HepG2 (cell line): ENCODE results near the gene SPG7. TPM values are rescaled to one million over a fixed set of nuclear protein-coding genes. Genes with fewer than 3 reads are reported as not detected.

Experiments used
- AFF4 ChIP-seq: sonication (generic); formaldehyde crosslinking; IDR thresholded peaks from 2 replicates; pipeline ENCODE4 v1.4.0; 2020; ENCODE audit warnings: missing genetic modification reagents
- ARHGAP35 ChIP-seq: sonication (generic); formaldehyde crosslinking; IDR thresholded peaks from 2 replicates; pipeline ENCODE4 v1.9.0; 2022; ENCODE audit warnings: mild to moderate bottlenecking, inconsistent platforms, moderate library complexity, missing genetic modification reagents, borderline replicate concordance
- CERS6 ChIP-seq: sonication (generic); formaldehyde crosslinking; IDR thresholded peaks from 2 replicates; pipeline ENCODE4 v1.5.0; 2020; ENCODE audit warnings: missing genetic modification reagents
- FOXA3 ChIP-seq: IDR thresholded peaks from 2 replicates; pipeline ENCODE4 v1.6.1; 2016; ENCODE audit warnings: missing genetic modification reagents, missing compliant biosample characterization
- HMGA1 ChIP-seq: sonication (generic); formaldehyde crosslinking; conservative IDR thresholded peaks from 2 replicates; pipeline ENCODE4 v1.4.0; 2020; ENCODE audit warnings: missing genetic modification reagents
- MBNL3 ChIP-seq: fragments of 250-450 bp; sonication (Bioruptor Pico); conservative IDR thresholded peaks from 2 replicates; pipeline ENCODE4 v1.8.0; 2022; ENCODE audit warnings: mild to moderate bottlenecking, inconsistent platforms
- PHB2 ChIP-seq: fragments of 450-650 bp; IDR thresholded peaks from 2 replicates; pipeline ENCODE4 v1.6.1; 2018; ENCODE audit not compliant: partially characterized antibody
- RAD51 ChIP-seq: fragments of 450-650 bp; IDR thresholded peaks from 2 replicates; pipeline ENCODE4 v1.6.1; 2016; ENCODE audit warnings: borderline replicate concordance
- SMARCC2 ChIP-seq: fragments of 450-650 bp; IDR thresholded peaks from 2 replicates; pipeline ENCODE4 v1.6.1; 2017; ENCODE audit warnings: antibody characterized with exemption, mild to moderate bottlenecking
- SOX13 ChIP-seq, 3 experiments: fragments of 450-650 bp in 1 of 3; sonication (generic) in 1 of 3; formaldehyde crosslinking in 1 of 3; IDR thresholded peaks in 2 of 3; conservative IDR thresholded peaks in 1 of 3; 2 replicates each; pipeline versions ENCODE4 v1.5.0 to v1.6.1; 2016 to 2020; ENCODE audit warnings: antibody characterized with exemption in 1 of 3, mild to moderate bottlenecking in 1 of 3, missing compliant biosample characterization in 1 of 3, missing genetic modification reagents in 1 of 3, moderate library complexity in 1 of 3
- SP5 ChIP-seq: IDR thresholded peaks from 2 replicates; pipeline ENCODE4 v1.6.1; 2016; ENCODE audit warnings: low read depth, borderline replicate concordance
- TOPORS ChIP-seq: sonication (generic); formaldehyde crosslinking; IDR thresholded peaks from 2 replicates; pipeline ENCODE4 v1.8.0; 2023; ENCODE audit warnings: mild to moderate bottlenecking, missing genetic modification reagents
- ZFP36L2 ChIP-seq: sonication (generic); formaldehyde crosslinking; IDR thresholded peaks from 2 replicates; pipeline ENCODE4 v1.4.0; 2020; ENCODE audit warnings: missing genetic modification reagents
- ZNF160 ChIP-seq: sonication (generic); formaldehyde crosslinking; IDR thresholded peaks from 2 replicates; pipeline ENCODE4 v1.8.0; 2022; ENCODE audit warnings: mild to moderate bottlenecking, inconsistent platforms, missing genetic modification reagents
- ZNF34 ChIP-seq: sonication (generic); formaldehyde crosslinking; IDR thresholded peaks from 2 replicates; pipeline ENCODE4 v1.4.0; 2020; ENCODE audit warnings: mild to moderate bottlenecking, missing genetic modification reagents, borderline replicate concordance
- ZNF564 ChIP-seq: sonication (generic); formaldehyde crosslinking; IDR thresholded peaks from 2 replicates; pipeline ENCODE4 v1.8.1; 2023; ENCODE audit warnings: mild to moderate bottlenecking, missing genetic modification reagents
- ZNF772 ChIP-seq: sonication (generic); formaldehyde crosslinking; IDR thresholded peaks from 2 replicates; pipeline ENCODE4 v1.5.0; 2020; ENCODE audit warnings: mild to moderate bottlenecking, missing genetic modification reagents
- ZNF792 ChIP-seq: IDR thresholded peaks from 2 replicates; pipeline ENCODE4 v1.6.1; 2016
- ZSCAN20 ChIP-seq: sonication (generic); formaldehyde crosslinking; IDR thresholded peaks from 2 replicates; pipeline ENCODE4 v1.4.0; 2020; ENCODE audit warnings: missing genetic modification reagents, mild to moderate bottlenecking, borderline replicate concordance
- ZSCAN31 ChIP-seq: sonication (generic); formaldehyde crosslinking; IDR thresholded peaks from 2 replicates; pipeline ENCODE4 v1.5.0; 2020; ENCODE audit warnings: low read depth, mild to moderate bottlenecking, missing genetic modification reagents
- ZUFSP ChIP-seq: sonication (generic); formaldehyde crosslinking; IDR thresholded peaks from 2 replicates; pipeline ENCODE4 v1.9.0; 2021; ENCODE audit warnings: missing genetic modification reagents, mild to moderate bottlenecking, borderline replicate concordance
- polyA plus RNA-seq, 8 experiments: library from polyadenylated mRNA; depleted of rRNA in 3 of 8; stranded (reverse) in 7 of 8; unstranded in 1 of 8; fragments of >200 nt; fragmentation: Illumina TruSeq in 4 of 8; extraction: Trizol in 4 of 8; gene quantifications; 2 replicates each; pipeline versions ENCODE4 v1.2.1 to v1.2.3, GENCODE V29; 2011 to 2016; ENCODE audit warnings: low read depth in 4 of 8, missing spikeins in 1 of 8, mixed read lengths in 1 of 8; ENCODE audit not compliant: insufficient read depth in 1 of 8
- total RNA-seq, 5 experiments: library from RNA; depleted of rRNA; stranded (reverse); fragments of >200 nt; fragmentation: Illumina TruSeq; extraction: Trizol; gene quantifications; 2 replicates each; pipeline ENCODE4 v1.2.3, GENCODE V29; 2016; ENCODE audit warnings: low read depth in 1 of 5
- TF ChIP-seq, protein P1 (sequence below): conservative IDR thresholded peaks from 2 replicates; pipeline ENCODE4 v1.6.1; 2018; ENCODE audit warnings: missing genetic modification reagents

The SPG7 gene
- total and polyA plus RNA-seq, 2 of the 13 experiments (the other 11 are each of a cell fraction or from before 2014, with no cell fraction given) = 66.0 to 136 TPM

DNA sequence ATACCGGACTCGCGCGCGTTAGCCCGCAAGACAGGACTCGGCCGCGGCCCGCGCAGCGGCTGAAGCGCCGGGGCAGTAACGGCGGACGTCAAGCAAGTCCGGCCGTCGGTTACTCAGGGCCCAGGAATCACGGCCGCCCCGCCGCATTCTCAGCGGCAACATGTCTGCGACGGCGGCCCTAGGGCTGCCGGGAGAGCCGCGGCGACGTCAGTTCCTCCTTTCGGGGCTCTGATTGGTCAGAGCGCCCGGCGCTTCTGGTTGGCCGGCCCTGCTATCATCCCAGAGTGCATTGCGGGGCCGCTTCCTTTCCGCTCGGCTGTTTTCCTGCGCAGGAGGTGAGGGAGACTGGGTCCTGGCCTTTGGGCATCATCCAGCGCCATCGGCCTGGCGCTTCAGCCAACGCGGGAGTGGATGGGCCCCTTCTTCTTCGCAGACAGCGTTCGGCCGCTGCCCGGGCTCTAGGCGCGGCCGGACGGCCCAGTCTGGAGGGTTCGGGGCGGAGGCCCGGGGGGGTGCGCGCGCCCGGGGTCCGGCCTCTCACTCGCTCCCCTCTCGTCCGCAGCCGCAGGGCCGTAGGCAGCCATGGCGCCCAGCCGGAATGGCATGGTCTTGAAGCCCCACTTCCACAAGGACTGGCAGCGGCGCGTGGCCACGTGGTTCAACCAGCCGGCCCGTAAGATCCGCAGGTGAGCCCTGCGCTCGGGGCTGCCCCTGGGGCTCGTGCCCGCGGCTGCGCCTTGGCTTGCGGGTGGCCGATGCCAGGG is 52.4 kb downstream of the SPG7 start, which contains the start of gene RPL13 (continued):
- TF ChIP-seq ZNF564 (CRISPR knock-in tag) = peak; percentile 94; the same call in 1 of the 2 replicates
- TF ChIP-seq ZSCAN31 (CRISPR knock-in tag) = peak; percentile 64; the same call in 1 of the 2 replicates
- peak; percentile 91 for TF ChIP-seq AFF4 (CRISPR knock-in tag)
- no peak for TF ChIP-seq MBNL3 (CRISPR knock-in tag)
- 0 out of 2 replicates have a peak, but pooled peaks have one; percentile 18 for TF ChIP-seq FOXA3 (CRISPR knock-in tag)
- peak; percentile 88 for TF ChIP-seq ZNF792 (CRISPR knock-in tag)
- no peak for TF ChIP-seq HMGA1 (CRISPR knock-in tag)
- no peak for TF ChIP-seq PHB2
- peak; percentile 62; the same call in 1 of the 2 replicates for TF ChIP-seq ZSCAN20
- no peak for TF ChIP-seq RAD51
- TF ChIP-seq ARHGAP35 (CRISPR knock-in tag) = peak; percentile 90
- peak; percentile 16; the same call in 1 of the 2 replicates for TF ChIP-seq CERS6
- peak; percentile 22; the same call in 1 of the 2 replicates for TF ChIP-seq ZNF772 (CRISPR knock-in tag)
- TF ChIP-seq ZFP36L2 (CRISPR knock-in tag) = 0 out of 2 replicates have a peak, but pooled peaks have one; percentile 53
- TF ChIP-seq, protein P1, sequence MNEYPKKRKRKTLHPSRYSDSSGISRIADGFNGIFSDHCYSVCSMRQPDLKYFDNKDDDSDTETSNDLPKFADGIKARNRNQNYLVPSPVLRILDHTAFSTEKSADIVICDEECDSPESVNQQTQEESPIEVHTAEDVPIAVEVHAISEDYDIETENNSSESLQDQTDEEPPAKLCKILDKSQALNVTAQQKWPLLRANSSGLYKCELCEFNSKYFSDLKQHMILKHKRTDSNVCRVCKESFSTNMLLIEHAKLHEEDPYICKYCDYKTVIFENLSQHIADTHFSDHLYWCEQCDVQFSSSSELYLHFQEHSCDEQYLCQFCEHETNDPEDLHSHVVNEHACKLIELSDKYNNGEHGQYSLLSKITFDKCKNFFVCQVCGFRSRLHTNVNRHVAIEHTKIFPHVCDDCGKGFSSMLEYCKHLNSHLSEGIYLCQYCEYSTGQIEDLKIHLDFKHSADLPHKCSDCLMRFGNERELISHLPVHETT (CRISPR knock-in tag) = peak; percentile 88
- no peak for TF ChIP-seq SMARCC2
- peak; percentile 64; the same call in 1 of the 2 replicates for TF ChIP-seq ZNF160
- peak; percentile 87 for TF ChIP-seq TOPORS (CRISPR knock-in tag)
- peak; percentile 94 for TF ChIP-seq ZNF34 (CRISPR knock-in tag)
- TF ChIP-seq SP5 (CRISPR knock-in tag) = no peak; the same call in 1 of the 2 replicates
- no peak for TF ChIP-seq ZUFSP (CRISPR knock-in tag)
- TF ChIP-seq SOX13 (IDR thresholded peaks at IDR 0.05) = no peak
- peak in 1 of 2 experiments; percentile 38; a peak in 1 of 4 replicates for TF ChIP-seq SOX13 (CRISPR knock-in tag; conservative IDR thresholded peaks at IDR 0.05 in 1 of 2, IDR thresholded peaks at IDR 0.05 in 1 of 2)
